SK-N-SH (cell line): Measurements from ENCODE around the gene CFAP221. TPM values are rescaled to one million over a fixed set of nuclear protein-coding genes. Genes with fewer than 3 reads are reported as not detected.

Source experiments
- CTCF ChIA-PET: fragments of 300-600, 350-600 bp; formaldehyde crosslinking; extraction: SDS; loops from one replicate; lab custom pipeline; 2021; lab: Yijun Ruan, JAX
- POLR2A ChIA-PET: fragments of 350-600 bp; sonication (Branson Sonifier 250); formaldehyde crosslinking; extraction: SDS; loops from one replicate; lab custom pipeline; 2020; ENCODE audit warnings: antibody characterized with exemption, inconsistent platforms; lab: Yijun Ruan, JAX
- DNase-seq: peaks from one replicate; pipeline ENCODE4 v3.0.0; 2012
- H2AFZ ChIP-seq: fragments of 200-600 bp; sonication (generic); 2 replicates; pipeline ENCODE4 v1.8.1; 2016; ENCODE audit warnings: antibody characterized with exemption, mild to moderate bottlenecking, low read depth
- H3F3A ChIP-seq: fragments of 200-600 bp; sonication (generic); replicated peaks from 2 replicates; pipeline ENCODE3; 2016; ENCODE audit warnings: antibody characterized with exemption, mild to moderate bottlenecking; ENCODE audit not compliant: insufficient read depth
- H3K27ac ChIP-seq, 2 experiments: fragments of 200-500 bp in 1 of 2; fragments of 200-600 bp in 1 of 2; sonication (Bioruptor generic) in 1 of 2; sonication (generic), shearing (Covaris generic) in 1 of 2; 2 replicates each; pipeline versions ENCODE4 v1.5.1 to v1.6.1; 2014 to 2016; ENCODE audit warnings: low read depth in 2 of 2, inconsistent platforms in 1 of 2, low read length in 1 of 2, mild to moderate bottlenecking in 1 of 2, mixed read lengths in 1 of 2
- H3K27me3 ChIP-seq: fragments of 200-600 bp; sonication (generic), shearing (Covaris generic); 2 replicates; pipeline ENCODE4 v1.6.1; 2016; ENCODE audit warnings: mixed run types; ENCODE audit not compliant: insufficient read depth
- H3K36me3 ChIP-seq, 2 experiments: fragments of 200-500 bp in 1 of 2; fragments of 200-600 bp in 1 of 2; sonication (Bioruptor generic) in 1 of 2; sonication (generic) in 1 of 2; replicated peaks in 1 of 2; 2 replicates each; pipeline versions ENCODE3 to v1.5.1; 2014 to 2016; ENCODE audit warnings: low read length in 1 of 2, mild to moderate bottlenecking in 1 of 2; ENCODE audit not compliant: insufficient read depth in 2 of 2, control insufficient read depth in 1 of 2
- H3K4me1 ChIP-seq, 2 experiments: fragments of 200-500 bp in 1 of 2; fragments of 200-600 bp in 1 of 2; sonication (Bioruptor generic) in 1 of 2; sonication (generic), shearing (Covaris generic) in 1 of 2; 2 replicates each; pipeline versions ENCODE4 v1.5.1 to v1.6.1; 2014 to 2016; ENCODE audit warnings: low read depth in 1 of 2, low read length in 1 of 2, mixed run types in 1 of 2; ENCODE audit not compliant: insufficient read depth in 2 of 2, control insufficient read depth in 1 of 2
- H3K4me2 ChIP-seq: fragments of 200-600 bp; sonication (generic), shearing (Covaris generic); 2 replicates; pipeline ENCODE4 v1.6.1; 2017; ENCODE audit warnings: mixed run types
- H3K4me3 ChIP-seq, 2 experiments: fragments of 200-500 bp in 1 of 2; fragments of 200-600 bp in 1 of 2; sonication (Bioruptor generic) in 1 of 2; sonication (generic), shearing (Covaris generic) in 1 of 2; 2 replicates each; pipeline versions ENCODE4 v1.5.1 to v1.8.1; 2014 to 2016; ENCODE audit warnings: low read depth in 2 of 2, inconsistent platforms in 1 of 2, low read length in 1 of 2, mild to moderate bottlenecking in 1 of 2, mixed read lengths in 1 of 2, moderate library complexity in 1 of 2
- H3K79me2 ChIP-seq: fragments of 200-600 bp; sonication (generic); 2 replicates; pipeline ENCODE4 v1.8.1; 2017; ENCODE audit warnings: mild to moderate bottlenecking; ENCODE audit not compliant: insufficient read depth
- H3K9ac ChIP-seq: fragments of 200-600 bp; sonication (generic); 2 replicates; pipeline ENCODE4 v1.6.1; 2017; ENCODE audit warnings: mixed run types
- H3K9me2 ChIP-seq: fragments of 200-600 bp; sonication (generic); 2 replicates; pipeline ENCODE4 v1.6.1; 2017; ENCODE audit warnings: mixed run types
- H3K9me3 ChIP-seq: fragments of 200-600 bp; sonication (generic); 2 replicates; pipeline ENCODE4 v1.6.1; 2017; ENCODE audit warnings: mixed run types, mild to moderate bottlenecking, moderate library complexity
- H4K20me1 ChIP-seq: fragments of 200-600 bp; sonication (generic); 2 replicates; pipeline ENCODE4 v1.6.1; 2017; ENCODE audit warnings: mild to moderate bottlenecking, mixed run types; ENCODE audit not compliant: insufficient read depth
- CTCF ChIP-seq: fragments of 200-600 bp; sonication (generic); IDR thresholded peaks from 2 replicates; pipeline ENCODE4 v1.6.1; 2017; ENCODE audit warnings: antibody characterized with exemption, mild to moderate bottlenecking, moderate library complexity
- FOSL2 ChIP-seq: IDR thresholded peaks from 2 replicates; pipeline ENCODE4 v1.4.0; 2012; ENCODE audit warnings: low read depth, mild to moderate bottlenecking, moderate library complexity, borderline replicate concordance
- FOXM1 ChIP-seq: IDR thresholded peaks from 2 replicates; pipeline ENCODE4 v1.4.0; 2012; ENCODE audit warnings: low read depth, mild to moderate bottlenecking
- GATA2 ChIP-seq: sonication (generic); formaldehyde crosslinking; IDR thresholded peaks from 2 replicates; pipeline ENCODE4 v1.5.0; 2020; ENCODE audit warnings: mild to moderate bottlenecking, missing genetic modification reagents
- JUND ChIP-seq: IDR thresholded peaks from 2 replicates; pipeline ENCODE4 v1.4.0; 2012
- MAX ChIP-seq: IDR thresholded peaks from 2 replicates; pipeline ENCODE4 v1.4.0; 2012; ENCODE audit warnings: low read depth
- MXI1 ChIP-seq: IDR thresholded peaks from 2 replicates; pipeline ENCODE4 v1.6.1; 2012; ENCODE audit warnings: mild to moderate bottlenecking, low read depth, low read length, improper control_type of control experiment
- RXRA ChIP-seq: IDR thresholded peaks from 2 replicates; pipeline ENCODE4 v1.4.0; 2012; ENCODE audit warnings: low read depth, mild to moderate bottlenecking, borderline replicate concordance
- SIN3A ChIP-seq: IDR thresholded peaks from 2 replicates; pipeline ENCODE4 v1.6.1; 2012; ENCODE audit warnings: low read depth, mild to moderate bottlenecking, low read length, moderate library complexity, borderline replicate concordance
- SMC3 ChIP-seq: IDR thresholded peaks from 2 replicates; pipeline ENCODE4 v1.6.1; 2012; ENCODE audit warnings: low read depth, low read length, improper control_type of control experiment
- TEAD4 ChIP-seq: IDR thresholded peaks from 2 replicates; pipeline ENCODE4 v1.4.0; 2012; ENCODE audit warnings: mild to moderate bottlenecking, borderline replicate concordance; ENCODE audit not compliant: insufficient read depth
- ZBTB33 ChIP-seq: IDR thresholded peaks from 2 replicates; pipeline ENCODE4 v1.4.0; 2012; ENCODE audit warnings: low read depth, borderline replicate concordance
- WGBS: methylation state at CpG from one replicate; pipeline ENCODE4 v1.1.6; 2017; ENCODE audit warnings: low lambda C conversion rate; 5-methylcytosine and 5-hydroxymethylcytosine counted together
- polyA plus RNA-seq, 3 experiments: library from polyadenylated mRNA; depleted of rRNA; stranded (reverse); fragments of >200 nt; gene quantifications; 2 replicates each; pipeline ENCODE4 v1.2.3, GENCODE V29; 2012

The CFAP221 gene
- polyA plus RNA-seq, 1 of the 3 experiments (the other 2 are of a cell fraction), result 0.12 TPM

DNA sequence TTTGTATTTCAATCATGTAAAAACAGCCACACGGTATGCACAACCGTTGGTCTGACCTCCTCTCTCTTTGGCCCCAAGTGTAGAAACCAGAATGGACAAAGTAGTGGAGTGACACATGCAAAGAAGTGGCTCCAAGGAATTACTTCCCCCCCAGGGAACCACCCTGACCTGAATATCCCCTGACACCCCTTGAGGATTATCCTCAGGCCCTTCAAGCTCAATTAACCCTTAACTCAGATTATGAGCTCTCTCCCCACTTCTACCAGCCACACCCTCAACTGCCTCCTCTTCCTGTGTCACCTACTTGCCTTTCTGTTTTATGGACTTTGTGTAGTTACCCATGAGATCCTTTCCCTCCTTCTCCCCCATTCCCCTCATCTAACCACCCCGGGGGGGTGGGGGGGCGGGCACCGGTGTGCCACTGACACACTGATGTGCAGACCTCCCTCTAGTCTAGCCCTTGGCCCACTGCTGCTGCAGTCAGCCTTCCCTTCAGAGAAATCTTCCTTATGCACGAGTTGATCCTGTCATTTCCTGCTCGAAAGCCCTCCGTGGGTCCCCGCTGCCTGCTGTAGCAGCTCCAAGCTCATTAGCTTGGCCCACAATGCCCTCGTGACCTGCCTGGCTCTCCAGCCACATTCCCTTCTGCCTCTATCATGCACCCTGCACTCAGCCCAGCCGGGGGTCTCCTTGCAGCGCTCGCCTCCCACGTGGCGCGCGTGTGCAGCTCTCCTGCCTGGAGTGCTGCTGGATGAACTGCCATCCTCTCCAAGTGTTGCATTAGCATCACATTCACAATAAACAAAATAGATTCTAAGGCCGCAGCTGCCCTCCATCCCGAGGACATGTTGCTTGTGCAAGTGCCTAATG, 94.7 kb downstream of the CFAP221 start:
- POLR2A ChIA-PET, result no interaction called here
- TF ChIP-seq FOXM1 (no peak), GATA2 (CRISPR knock-in tag) (no peak), ZBTB33 (no peak), JUND (no peak), MAX (no peak), TEAD4 (no peak), MXI1 (no peak), FOSL2 (no peak), SIN3A (no peak), RXRA (no peak), CTCF (no peak), SMC3 (no peak)
- H3K4me1 ChIP-seq, result peaks cover 0 to 10% of the 10 kb centered on the region in 2 experiments; a peak in 1 of 4 replicates
- H3K9ac ChIP-seq, result no peak overlapping the region
- H3K4me3 ChIP-seq, result no peak overlapping the region
- no peaks in the 10 kb centered on the region for H3K9me2 ChIP-seq
- CTCF ChIA-PET, result interaction anchor here (1.3 to 2.7 kb wide), 3 partner anchors 17 to 122 kb away, joined by 3 to 10 read pairs (median 4); no protein-coding TSS in a partner anchor
- no peaks in the 10 kb centered on the region for H3K36me3 ChIP-seq
- no peaks in the 10 kb centered on the region for H3K79me2 ChIP-seq
- no peak for DNase-seq
- H3K9me3 ChIP-seq, result no peaks in the 10 kb centered on the region
- H3K27ac ChIP-seq, result no peak overlapping the region
- 57% methylated on average over 17 of the region's 19 CpGs for WGBS
- no peaks in the 10 kb centered on the region for H3K27me3 ChIP-seq
- H3K4me2 ChIP-seq, result no peak overlapping the region
- no peak overlapping the region for H2AFZ ChIP-seq
- no peaks in the 10 kb centered on the region for H4K20me1 ChIP-seq
- no peaks in the 10 kb centered on the region for H3F3A ChIP-seq
